Stimulated activated CD4-positive, alpha-beta T cell treated with anti-CD3 and anti-CD28 coated beads, Interleukin-4, amount 100 ng/mL, for 1 hour (primary cell): ENCODE results near the gene PIP5K1B.
A peak's percentile ranks its signal among the peaks of the same experiment; 100 is the strongest.

ENCODE experiments used
- DNase-seq: peaks from one replicate; pipeline ENCODE4 v3.0.0-alpha.2; 2020

Gene PIP5K1B

DNA sequence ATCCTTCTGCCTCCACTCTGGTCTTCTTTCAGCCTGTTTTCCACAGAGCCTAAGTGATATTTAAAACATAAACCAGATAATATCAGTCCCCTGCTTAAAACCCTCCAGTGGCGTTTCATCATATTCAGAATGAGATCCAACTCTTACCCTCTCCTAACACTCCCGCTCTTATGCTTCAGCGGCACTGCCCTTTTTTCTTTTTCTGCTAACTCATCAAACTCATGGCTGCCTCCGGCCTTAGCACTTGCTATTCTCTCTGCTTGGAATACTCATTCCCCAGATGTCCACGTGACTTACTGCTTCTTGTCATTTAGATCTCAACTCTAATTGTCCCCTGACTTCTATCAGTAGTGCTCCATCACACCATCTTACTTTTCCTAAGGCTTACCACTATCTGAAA, 73.6 kb downstream of the PIP5K1B start:
- no peak for DNase-seq

DNA sequence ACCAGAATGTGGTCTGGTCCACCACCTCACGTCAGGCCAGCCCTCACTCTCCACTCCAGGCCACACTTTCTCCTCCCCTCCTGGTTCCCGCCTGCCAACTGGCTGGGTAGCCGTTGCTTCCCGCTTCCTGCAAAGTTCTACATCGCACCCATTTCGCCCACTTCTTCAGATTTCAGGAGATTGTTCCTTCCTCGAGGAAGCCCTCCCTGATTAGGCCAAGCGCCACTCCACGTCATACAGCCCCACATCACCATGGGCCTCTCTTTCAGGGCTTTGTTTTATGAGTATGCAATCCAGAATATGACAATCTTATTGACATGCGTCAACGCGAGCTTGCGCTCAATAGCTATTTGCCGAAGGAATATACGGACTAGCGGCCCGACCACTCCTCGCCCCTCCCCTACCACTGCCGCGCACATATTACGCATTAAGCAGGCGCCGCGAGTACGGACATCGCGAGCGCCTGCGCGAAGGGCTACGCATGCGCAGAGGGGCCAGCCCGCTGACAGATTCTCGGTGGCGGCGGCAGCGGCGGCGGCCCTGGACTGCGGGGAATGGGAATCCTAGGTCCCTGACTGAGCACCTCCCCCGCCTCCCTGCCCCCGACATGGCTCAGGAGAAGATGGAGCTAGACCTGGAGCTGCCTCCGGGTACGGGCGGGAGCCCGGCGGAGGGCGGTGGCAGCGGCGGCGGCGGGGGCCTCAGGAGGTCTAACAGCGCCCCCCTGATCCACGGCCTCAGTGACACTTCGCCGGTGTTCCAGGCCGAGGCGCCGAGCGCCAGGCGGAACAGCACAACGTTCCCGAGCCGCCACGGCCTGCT, 74.7 kb downstream of the PIP5K1B start:
- DNase-seq: peak; percentile 95

DNA sequence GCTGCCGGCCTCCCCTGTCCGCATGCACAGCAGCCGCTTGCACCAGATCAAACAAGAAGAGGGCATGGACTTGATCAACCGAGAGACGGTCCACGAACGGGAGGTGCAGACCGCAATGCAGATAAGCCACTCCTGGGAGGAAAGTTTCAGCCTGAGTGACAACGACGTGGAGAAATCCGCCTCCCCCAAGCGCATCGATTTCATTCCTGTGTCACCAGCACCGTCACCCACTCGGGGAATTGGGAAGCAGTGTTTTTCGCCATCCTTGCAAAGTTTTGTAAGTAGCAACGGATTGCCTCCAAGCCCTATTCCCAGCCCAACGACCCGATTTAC, 75.3 kb downstream of the PIP5K1B start:
- DNase-seq: no peak

DNA sequence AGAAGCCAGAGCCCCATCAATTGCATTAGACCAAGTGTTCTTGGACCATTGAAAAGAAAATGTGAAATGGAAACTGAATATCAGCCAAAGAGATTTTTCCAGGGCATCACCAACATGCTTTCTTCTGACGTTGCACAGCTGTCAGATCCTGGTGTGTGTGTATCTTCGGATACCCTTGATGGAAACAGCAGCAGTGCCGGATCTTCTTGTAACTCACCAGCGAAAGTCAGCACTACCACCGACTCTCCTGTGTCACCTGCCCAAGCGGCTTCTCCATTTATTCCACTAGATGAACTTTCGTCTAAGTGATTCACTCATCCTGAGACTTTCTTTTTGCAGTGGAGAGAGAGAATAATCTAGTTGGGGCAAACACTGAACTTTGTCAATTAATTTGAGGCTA, 75.7 kb downstream of the PIP5K1B start:
- peak; percentile 3 for DNase-seq

DNA sequence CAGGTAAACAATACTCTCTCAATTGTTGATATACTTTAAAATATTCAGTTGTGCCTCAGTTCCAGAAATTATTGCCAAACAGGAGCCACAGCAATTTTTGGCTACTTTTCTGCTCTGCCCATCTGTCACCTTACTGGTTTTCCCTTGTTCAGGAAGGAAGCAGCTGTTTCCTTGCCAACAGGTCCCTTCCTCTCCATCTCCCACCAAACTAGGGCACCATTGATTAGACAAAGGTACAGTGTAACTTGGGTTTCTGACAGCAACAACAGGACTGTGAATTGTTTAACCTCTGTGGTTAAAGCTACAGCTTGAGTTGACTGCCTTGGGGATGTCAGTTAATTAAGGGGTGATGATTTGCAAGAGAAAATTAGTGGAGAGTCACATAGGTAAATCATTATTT, 76.9 kb downstream of the PIP5K1B start:
- no peak for DNase-seq

DNA sequence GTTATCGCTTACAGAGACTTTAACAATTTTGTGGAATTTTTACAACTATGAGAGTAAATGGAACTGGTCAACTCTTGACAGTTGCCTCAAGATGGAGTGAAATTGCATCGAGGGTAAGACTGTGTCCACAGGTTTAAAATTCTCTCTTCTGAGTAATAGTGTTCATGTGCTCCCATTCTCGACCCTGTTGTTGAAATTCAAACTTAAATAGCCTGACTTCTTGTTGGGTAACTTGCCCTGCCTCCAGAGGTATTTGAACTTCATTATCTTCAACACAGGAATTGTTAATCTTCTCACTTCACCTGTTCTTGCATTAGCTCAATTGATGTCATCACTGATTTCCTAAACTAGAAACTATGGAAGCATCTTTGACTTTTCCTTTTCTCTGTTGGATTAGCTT, 77.5 kb downstream of the PIP5K1B start:
- no peak for DNase-seq

DNA sequence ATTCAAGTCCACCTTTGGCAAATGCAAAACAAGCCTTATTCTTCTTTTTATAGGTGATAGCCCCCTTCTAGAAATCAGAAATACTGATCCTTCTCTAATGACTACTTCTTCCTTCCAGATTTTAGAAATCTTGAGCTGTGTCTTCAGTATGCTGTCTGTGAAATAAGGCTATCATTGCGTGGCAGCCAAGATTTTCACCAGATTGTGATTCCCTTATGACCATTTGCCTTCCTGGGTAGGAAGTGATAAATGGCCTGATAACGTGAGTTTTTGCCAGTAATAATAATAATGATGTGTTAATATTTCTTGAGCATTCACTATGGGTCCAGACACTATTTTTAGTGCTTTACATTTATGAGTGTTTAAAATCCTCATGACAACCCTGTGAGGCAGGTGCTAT, 80.9 kb downstream of the PIP5K1B start:
- no peak for DNase-seq

DNA sequence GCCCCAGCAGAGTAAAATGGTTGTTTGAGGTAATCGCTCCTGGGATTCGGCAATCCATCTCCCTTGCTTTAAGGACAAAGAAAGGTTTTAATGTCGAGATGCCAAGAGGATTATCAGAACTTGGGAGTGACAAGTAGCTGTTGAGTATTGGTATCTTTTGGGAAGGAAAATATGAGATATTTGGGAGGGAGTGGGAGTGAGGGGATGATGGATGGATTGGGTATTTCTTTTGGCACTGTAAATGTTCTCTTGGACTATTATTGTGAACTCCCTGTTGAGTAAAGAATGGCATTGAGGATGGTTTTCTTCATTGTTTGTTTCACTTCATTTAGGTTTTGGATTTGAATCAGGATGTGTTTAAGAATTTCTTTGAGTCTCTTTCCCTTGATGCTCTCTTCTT, 86.1 kb downstream of the PIP5K1B start:
- no peak for DNase-seq

DNA sequence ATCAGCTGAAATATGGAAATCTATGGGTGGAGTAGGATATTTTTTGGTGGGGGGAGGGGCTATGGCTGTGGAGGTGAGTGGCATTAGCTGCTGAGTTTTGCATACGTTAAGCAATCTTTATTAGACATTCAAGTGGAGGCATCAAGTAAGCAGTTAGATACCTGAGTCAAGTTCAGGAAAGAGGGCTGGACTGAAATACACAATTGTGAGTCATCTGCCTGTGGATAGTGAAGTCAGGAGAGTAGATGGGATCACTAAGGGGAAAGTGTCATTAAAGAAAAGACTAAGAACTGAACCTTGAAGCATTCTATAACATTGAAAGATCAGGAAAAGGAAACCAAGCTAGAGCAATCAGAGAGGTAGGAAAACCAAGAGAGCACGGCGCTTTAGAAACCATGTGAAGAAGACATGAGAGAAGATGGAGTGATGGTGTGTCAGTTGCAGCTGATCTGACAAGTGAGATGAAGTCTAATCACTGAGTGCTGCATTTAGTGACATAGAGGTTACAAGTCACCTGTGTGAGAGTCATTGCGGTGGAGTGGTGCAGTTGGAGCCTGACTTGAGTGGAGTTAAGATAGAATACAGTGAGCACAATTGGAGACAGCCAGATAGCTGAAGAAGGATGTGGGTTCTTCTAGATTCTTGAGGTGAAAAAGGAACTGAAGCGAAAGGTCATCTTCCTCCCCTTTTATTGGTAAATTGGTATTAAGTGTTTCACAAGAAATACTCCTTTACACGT, 88.7 kb downstream of the PIP5K1B start:
- DNase-seq: no peak

DNA sequence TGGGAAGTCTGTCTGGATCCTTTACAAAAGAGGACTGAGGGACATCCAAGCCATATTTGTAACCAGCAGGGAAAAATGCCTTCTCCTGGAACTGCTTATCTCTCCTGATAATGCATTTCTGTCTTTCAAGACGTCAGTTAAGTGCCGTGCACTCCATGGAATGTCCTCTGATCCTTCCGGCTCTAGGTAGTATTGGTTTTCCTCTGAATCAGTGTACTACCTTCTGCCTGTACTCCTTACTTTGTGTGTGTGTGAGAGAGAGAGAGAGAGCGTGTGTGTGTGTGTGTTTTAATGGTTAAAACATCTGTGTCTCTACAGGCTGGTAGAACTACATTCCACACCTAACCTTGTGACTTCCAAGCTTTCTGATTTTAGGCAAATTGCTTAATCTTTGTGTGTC, 89.9 kb downstream of the PIP5K1B start:
- DNase-seq: no peak

DNA sequence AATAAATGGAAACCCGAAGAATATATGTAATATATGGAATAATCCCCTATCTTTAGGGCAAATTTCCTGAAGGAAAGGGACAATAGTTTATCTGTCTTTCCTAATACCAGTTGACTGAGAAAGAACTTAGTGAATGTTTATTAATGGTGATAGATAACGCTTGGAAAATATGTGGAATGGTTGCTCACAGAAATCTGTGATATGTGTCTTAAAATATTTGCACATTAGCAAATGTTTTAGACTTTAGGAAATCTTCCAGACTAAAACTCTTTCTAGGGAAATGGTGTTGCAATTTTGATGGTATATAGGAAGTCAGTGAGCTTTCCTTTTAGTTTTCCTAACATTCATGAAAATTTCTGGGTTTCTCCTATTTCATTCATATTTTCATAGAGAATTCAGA, 90.4 kb downstream of the PIP5K1B start:
- no peak for DNase-seq

DNA sequence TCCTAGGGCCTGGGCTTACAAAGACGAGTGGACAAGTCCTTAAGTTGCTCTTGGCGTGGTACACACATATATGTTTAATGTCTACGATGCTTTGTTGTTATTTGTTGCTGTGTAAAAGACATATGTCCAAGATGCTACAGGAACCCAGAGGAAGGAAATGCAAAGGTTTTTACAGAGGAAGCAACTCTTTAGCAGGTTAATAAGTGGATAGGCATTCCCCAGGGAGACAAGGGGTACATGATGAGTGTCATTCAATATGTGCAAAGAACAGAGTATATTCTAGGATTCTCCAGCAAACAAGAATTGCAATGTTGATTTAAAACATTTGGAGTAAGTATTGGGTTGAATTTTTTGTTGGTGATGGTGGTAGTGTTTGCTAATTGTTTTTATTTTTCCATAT, 92.1 kb downstream of the PIP5K1B start:
- DNase-seq: no peak

DNA sequence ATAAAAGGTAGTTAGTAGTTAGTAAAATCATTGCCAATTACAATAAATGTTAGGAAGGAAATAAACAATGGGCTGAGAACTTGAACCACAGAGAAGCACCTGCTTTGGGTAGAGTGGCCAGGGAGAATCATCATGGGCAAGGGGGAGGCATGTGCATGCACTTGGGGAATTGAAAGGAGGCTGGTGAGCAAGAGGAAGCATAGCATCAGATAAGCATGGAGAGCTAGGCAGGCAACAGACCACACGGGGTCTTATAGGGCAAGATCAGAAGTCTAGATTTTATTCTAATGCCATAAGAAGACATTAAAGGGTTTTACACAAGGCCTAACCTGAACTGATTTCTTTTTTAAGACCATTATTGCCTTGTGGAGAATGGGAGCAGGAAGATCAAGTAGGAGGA, 93.4 kb downstream of the PIP5K1B start:
- no peak for DNase-seq

DNA sequence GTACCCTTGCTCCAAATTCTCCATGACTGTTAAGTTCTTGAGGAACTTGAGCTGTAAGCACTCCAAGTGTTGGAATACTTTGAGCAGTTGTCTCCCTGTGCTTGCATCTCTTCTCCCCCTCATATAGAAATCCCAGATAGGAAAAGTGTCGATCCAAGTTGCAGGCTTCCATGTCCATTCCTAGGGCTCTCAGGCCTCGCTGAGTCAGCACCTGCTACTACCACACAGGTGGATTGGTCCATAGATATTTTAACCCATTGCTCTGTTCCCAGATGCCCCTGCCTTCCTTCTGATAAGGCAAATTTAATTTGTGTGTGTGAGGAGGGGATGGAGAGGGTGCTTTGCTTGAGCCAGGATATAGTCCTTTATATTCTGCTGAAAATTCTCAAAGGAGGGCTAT, 95.8 kb downstream of the PIP5K1B start:
- no peak for DNase-seq

DNA sequence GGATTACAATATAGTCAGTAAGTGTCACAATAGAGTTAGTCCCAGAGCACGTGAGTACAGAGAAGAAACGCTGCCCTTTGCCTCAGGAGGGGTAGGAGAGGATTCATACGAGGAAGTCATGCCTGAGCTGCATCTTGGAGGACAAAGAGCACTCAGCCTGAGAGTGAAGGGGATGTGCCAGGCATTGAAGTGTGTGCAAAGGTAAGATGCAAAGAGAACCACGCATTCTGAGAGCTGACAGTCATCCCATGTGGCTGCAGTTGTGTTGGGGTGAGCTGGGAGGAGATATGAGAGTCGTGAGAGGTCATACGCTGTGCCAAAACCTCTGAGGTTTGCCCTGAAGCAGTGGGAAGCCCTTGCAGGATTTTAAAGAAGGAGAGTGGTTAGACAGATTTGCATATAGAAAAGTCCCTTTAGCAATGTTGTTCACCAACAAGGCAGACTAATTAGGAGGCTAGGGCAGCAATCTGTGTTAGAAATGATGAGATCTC, 97.5 kb downstream of the PIP5K1B start:
- DNase-seq: no peak

DNA sequence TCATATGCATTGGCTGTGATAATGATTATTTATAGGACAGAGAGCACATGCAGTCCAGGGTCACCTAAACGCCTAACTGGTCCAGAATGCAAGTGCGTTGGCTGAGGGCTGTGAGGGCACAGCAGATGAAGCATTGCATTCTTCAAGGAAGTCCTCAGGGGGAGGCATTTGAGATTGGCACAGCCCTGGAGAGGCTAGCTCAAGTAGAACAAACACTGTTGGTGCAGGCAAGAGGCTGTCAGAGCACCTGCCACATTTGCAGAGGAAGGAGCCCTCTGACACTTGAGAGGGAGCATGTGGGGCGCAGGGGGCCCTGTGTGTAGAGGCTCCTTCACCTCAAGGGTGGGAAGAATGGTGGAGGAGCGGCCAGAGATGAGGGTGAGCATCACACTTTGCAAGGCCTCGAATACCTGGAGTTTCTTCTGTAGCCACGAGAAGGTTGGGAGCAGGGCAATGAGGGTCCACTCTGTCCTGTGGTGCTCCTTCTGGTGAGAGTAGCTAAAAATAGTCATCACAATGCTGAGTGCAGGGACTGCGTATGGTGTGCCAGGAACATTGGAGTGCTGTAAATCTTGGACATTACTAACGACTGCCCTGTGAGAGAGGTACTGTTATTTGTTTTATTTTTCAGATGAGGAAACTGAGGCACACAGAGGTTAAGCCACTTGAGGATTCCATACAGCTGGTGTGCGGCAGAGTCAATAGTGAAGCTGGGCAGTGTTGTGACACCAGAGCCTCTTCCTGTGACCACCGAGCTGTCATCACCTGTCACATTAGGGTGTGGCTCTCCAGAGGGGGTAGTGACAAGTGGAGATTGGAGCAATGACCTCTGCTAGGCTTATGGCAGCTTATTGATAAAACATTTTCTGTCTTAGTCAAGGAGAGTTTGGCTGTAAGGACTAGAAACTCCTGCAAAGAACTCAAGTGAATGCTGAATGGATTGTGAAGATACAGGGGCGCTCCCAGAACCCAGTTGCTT, 100.2 kb downstream of the PIP5K1B start:
- no peak for DNase-seq

DNA sequence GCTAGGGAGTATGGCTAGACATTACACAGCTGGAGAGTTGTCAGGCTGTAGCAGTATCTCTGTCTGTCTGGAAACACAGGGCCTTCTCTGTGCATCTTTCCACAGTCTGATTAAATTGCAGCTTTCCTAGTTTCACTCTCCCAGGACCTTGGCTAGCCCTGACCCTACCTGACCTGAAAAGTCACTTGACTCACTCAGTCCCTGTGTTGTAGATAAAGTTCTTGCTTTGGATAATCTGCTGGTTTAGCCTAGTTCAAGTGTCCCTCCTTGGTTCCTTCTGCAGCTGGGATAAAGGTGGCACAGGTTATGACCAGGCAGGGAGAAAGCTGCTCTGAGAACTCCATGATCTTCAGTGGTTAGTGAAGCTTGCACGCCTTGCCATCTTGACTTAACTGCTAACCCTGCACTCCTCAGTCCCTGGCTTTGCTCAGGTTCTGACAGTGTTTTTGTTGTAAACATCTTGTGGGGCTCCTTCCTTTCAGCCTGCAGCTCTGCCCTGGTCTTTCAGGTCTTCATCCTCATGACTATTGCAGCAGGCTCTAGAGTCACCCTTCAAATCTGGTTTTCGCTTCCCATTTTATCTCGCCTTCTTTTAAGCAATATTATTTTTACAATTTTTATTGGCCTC, 101.0 kb downstream of the PIP5K1B start:
- no peak for DNase-seq

DNA sequence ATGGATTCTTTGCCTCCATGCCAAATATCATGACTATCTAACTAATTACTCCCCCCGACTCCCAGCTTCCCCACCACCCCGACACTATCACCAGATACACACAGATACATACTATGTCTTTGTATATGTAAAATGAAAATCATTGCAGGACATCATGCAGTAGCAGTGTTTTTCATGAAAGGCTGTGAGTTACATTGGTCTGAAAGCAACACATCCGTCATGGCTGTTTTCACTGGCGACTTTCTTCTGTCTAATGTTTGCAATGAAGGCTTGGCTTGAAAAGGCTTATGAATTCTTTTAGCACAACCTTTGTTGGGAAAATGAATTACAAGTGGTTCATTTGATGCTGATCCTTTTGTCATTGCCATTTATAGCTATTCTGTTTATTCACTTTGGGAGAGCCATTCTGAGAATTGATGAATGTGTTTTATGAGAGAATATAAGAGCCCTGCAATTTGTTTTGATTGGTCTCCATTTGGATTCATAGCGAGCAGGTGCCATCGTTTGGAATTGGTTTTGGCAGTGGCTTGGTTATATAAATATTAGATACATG, 103.4 kb downstream of the PIP5K1B start:
- no peak for DNase-seq

DNA sequence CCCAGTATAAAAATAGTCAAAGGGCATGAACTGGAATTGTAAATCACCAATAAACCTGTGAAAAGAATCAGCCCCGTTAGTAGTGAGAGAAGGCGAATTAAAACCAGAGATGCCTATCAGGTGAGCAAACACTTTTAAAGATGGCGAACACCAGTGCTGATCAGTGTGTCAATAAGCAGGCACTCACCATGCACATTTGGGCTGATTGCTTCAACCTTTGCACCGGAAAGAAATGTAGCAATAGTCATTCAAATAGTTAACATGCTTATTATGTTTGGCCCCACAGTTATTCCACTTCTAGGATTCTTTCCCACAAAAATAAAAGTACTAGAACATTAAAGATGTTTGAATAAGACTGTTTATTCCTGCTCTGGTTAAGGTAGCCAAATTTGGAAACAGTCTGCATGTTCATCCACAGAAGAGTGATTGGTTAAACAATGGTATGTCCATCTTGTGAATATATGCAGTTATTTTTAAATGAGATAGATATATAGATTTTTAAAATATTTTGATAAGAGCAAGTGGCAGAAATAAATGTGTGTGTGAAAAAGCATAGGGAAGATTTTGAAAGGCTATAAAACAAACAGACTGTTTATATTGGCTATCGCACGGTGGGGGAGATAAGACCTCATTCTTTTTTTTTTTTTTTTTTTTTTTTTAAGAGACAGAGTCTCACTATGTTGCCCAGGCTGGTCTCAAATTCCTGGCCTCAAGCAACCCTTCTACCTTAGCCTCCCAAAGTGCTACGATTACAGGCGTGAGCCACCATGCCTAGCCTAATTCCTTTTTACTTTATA, 112.2 kb downstream of the PIP5K1B start:
- DNase-seq: no peak

DNA sequence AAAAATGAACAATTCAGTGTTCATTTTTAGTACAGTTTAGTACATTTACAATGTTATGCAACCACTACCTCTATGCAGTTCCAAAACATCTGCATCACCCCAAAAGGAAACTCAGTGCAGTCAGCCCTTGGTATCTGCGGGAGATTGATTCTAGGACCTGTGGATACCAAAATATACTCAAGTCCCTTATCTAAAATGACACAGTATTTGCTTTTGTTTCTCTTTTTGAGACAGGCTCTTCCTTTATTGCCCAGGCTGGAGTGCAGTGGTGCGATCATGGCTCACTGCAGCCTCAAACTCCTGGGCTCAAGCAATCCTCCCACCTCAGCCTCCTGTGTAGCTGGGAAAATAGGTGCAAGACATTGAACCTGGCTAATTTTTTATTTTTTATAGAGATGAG, 114.0 kb downstream of the PIP5K1B start:
- DNase-seq: no peak

DNA sequence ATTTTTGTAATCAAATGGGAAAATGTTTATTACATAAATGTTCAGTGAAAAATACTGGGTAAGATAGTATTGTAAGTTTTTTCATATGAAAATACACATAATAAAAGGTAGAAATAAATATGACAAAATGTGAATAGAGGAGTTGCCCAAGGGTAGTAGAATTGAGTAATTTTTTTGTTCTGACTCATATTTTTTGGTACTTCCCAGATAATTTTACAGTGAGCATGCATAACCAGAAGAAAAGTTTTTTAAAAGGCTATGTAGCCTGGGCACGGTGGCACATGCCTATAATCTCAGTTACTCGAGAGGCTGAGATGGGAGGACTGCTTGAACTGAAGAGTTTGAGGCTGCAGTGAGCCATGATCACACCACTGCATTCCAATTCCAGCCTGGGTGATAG, 116.9 kb downstream of the PIP5K1B start:
- no peak for DNase-seq
